ENCODE data around the gene FOXO1.

The FOXO1 gene

DNA sequence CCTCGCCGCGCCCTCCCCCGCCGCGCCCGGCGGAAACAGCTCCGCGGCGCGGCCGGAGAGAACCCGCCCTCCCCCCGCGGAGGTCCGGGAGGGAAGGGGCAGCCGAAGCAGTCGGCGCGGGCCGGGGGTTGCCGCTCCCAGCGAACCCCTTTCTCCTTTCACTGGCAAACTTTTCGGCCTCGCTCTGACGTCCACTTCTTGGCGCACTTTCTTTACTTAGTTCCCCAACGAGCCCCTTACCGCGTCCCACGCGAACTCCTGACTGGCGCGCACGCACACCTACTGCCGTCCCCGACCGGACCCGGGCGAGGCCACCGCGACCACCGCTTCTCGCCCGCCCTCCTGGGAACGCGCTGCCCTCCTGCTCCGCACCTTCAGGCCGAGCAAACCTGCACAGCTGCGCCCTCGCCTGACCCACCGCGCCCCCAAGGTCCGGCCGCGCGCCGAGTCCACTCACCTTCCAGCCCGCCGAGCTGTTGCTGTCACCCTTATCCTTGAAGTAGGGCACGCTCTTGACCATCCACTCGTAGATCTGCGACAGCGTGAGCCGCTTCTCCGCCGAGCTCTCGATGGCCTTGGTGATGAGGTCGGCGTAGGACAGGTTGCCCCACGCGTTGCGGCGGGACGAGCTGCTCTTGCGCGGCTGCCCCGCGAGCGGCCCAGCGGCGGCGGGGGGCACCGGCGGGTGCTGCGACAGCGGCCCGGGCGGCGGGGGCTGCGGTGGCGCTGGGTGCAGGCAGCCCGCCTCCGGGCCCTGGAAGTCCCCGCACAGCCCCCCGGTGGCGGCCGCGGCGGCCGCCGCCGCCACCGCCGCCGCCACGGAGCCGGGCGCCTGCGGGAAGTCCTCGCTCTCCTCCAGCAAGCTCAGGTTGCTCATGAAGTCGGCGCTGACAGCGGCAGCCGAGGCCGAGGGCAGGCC is 1.1 kb downstream of the FOXO1 start:
- DNase-seq (ENCODE audit: low spot score): peak; percentile 15

GRCh38 chr13:40664350-40665125 is 1.9 kb downstream of the FOXO1 start:
- DNase-seq (ENCODE audit: low spot score): peak; percentile 44

- DNase-seq (ENCODE audit: low spot score): peak; percentile 47
These were observed 2.4 kb downstream of the FOXO1 start for GRCh38 chr13:40664100-40664349.

DNA sequence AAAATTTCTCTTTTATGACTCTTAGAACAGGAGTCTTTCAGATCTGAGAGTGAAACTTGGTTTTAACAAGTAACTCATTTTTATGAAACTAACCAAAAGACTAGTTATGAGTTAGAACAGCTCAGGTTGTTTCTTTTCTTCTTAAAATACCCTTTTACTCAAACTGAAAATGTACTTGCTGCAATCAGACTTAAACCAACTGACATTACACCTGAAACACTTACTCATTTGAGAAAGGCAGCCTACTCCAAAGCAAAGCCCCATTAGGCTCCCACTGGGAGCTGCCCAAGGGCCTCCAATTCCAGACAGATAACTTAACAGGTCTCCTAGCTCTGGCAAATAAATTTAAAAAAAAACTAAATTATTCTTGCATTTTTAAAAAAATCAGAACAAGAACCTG is 3.6 kb downstream of the FOXO1 start:
- peak; percentile 30 for DNase-seq (ENCODE audit: low spot score)

- no peak for DNase-seq (ENCODE audit: low spot score)
These were observed 4.4 kb downstream of the FOXO1 start for GRCh38 chr13:40661875-40662665.

GRCh38 chr13:40660692-40661091 is 5.7 kb downstream of the FOXO1 start:
- DNase-seq (ENCODE audit: low spot score): no peak

- peak; percentile 30 for DNase-seq (ENCODE audit: low spot score)
These were observed 6.2 kb downstream of the FOXO1 start for GRCh38 chr13:40660141-40660664.

GRCh38 chr13:40657951-40658350 is 8.5 kb downstream of the FOXO1 start:
- no peak for DNase-seq (ENCODE audit: low spot score)

- no peak for DNase-seq (ENCODE audit: low spot score)
These were observed 9.1 kb downstream of the FOXO1 start for GRCh38 chr13:40657307-40657706.

DNA sequence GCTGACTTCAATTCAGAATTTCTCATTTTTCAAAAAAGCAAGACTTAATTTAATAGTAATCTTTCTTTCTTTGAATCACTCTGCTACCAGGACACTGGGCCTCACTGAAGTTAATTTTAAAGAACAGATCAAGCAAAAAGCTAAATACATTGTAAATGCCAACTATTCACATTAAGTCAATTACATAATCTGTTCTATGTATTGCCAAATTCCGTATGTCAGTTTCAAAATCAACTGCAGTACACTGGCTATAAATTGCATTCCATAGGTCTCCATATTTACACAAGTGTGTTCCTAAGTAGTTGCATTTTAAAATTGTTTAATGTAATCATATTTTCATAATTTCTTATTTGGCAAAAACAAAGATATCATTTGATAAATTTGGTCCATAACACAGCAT is 10.1 kb downstream of the FOXO1 start:
- no peak for DNase-seq (ENCODE audit: low spot score)

DNA sequence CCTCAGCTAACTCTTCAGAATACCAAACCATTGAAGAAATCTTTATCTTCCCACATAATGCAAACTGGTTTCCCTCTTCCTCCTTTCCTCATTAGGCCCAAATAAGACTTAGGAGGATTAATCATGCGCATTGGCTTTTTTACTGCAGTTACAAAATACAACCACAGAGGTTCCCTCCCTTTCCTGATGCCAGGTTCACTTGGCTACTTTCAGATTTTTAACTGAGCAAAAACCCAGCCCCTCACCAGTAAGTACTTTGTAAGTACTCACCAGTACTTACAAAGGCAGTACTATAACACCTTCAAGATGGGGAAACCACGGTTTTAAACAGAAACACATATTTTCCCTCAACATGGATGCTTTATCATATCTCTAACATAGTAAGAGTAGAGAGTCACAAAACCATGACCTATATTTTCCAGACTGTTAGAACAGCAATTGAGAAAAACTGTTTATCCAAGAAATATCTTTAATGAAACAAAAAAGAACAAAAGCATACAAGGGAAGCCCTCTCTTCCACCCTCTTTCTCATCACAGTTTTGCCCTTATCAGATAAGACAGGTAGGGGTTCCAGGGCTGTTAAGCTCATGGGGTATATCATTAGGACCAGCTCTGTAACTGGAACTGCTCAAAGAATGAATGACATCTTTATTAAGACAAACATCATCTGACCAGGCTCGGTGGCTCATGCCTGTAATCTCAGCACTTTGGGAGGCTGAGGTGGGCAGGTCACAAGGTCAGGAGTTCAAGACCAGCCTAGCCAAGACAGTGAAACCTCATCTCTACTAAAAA is 12.7 kb downstream of the FOXO1 start:
- no peak for DNase-seq (ENCODE audit: low spot score)

DNA sequence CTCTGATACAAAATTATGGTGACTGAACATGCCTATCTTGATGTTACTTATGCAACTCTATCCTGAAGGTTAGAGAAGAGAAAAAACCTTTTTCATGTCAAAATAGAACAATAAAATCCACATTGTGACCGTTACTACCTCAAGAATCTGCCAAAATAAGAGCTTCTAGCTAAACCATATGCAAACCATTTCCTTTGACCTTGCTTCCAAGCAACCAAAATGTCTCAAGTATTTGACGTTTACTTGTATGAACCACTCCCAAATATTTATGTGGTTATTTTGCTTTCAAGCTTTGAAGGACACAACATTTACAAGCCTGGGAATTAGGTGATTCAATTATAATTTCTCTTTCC is 13.9 kb downstream of the FOXO1 start:
- DNase-seq (ENCODE audit: low spot score): no peak

- DNase-seq (ENCODE audit: low spot score): no peak
These were observed 14.4 kb downstream of the FOXO1 start for GRCh38 chr13:40651866-40652587.

DNA sequence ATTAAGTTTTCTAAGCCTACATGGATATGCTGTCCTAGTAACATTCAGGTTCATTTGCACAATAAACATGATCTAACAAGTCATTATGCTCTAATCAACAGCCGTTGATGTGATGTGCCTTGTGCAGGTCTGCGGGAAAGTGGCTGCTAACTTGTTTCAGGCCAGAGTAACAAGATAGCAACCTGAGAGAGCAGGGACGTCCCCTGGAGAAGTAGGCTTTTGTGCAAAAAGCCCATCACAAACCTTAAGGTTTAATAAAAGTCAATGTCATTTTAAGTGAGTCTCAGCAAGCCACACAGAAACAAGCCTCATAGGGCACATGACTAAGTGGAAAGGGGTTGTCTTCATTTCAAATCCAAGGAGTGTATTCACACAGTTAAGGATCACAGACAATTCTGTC is 17.6 kb downstream of the FOXO1 start:
- no peak for DNase-seq (ENCODE audit: low spot score)

DNA sequence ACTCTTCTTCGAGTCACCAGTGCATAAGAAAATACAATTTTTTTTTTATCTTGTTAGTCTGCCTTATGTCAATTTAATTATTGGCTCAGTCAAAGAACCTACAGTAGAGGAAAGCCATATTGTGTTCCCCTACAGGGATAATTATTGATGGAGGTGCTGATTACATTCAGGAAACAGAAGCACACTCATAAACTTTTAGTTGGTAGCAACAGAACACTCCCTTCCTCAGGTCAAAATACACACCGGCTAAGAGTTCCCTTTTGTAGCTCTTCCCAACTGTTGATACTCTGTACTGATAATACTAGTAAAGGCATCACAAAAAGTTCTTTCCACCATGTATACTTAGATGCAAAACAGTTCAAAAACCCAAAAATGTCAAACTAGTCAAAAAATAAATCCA is 18.4 kb downstream of the FOXO1 start:
- no peak for DNase-seq (ENCODE audit: low spot score)

GRCh38 chr13:40644838-40645604 is 21.4 kb downstream of the FOXO1 start:
- peak; percentile 86 for DNase-seq (ENCODE audit: low spot score)

DNA sequence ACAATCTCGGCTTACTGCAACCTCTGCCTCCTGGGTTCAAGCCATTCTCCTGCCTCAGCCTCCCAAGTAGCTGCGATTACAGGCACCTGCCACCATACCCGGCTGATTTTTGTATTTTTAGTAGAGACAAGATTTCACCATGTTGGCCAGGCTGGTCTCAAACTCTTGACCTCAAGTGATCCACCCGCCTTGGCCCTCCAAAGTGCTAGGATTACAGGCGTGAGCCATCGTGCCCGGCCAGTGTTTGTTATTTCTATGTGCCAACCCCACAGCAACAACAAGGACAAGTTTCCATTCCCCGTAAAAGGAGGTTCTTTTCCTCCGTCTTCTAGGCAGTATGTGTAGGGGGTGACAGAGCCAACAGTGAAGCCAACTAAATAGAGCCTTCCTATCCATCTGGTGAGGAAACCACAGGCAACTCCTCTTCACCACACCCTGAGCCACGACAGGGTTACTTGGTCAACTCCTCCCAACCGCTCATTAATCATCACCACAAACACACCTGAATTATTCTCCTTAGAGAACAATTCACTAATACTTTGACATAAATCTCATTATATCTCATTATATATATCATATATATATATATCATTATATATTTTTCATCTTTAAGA is 25.5 kb downstream of the FOXO1 start:
- no peak for DNase-seq (ENCODE audit: low spot score)

GRCh38 chr13:40640202-40640601 is 26.2 kb downstream of the FOXO1 start:
- no peak for DNase-seq (ENCODE audit: low spot score)

DNA sequence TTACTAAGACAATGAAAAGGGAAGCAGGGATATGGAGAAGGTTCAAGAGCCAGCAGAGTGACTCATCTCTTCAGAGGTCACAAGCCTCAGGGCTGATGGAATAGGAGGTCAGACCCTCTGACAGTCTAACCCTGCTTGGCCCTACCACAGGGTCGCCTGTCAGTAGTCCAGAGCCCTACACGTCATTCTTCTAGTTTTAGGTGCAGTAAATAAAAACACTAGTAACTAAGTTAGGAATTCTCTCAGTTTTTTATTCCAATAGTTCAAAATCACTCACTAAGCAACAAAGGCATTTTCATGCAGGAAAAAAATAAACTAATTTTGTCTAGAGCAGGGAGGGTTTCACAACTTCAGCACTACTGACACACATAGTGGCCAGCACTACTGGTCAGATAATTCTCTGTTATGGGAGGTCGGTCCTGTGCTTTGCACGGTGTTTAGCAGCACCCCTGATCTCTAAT is 27.2 kb downstream of the FOXO1 start:
- peak; percentile 38 for DNase-seq (ENCODE audit: low spot score)

DNA sequence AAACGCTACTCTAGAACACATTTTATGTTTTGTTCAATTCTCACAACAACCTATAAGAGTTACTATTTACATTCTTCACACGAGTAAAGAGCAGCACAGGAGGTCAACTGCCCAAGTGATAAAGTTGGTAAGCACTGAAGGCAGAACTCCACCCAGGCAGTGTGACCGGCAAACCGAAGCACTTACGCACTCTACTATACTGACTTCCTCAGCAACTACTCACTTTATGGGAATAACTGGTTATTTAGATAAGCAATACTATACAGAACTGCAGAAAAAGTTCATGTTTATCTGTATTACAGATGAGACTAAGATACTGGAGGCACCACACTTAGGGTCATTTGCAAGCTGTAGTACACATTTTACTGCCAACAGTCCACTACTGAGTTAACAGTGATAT is 28.8 kb downstream of the FOXO1 start:
- DNase-seq (ENCODE audit: low spot score): no peak
